Measurements from ENCODE around the gene NUP188.
"Not testable (repeated sequence)": the region's sequence is repeated elsewhere in the genome, so short reads cannot be mapped to it uniquely, and the experiment has no call there.

The NUP188 gene

DNA sequence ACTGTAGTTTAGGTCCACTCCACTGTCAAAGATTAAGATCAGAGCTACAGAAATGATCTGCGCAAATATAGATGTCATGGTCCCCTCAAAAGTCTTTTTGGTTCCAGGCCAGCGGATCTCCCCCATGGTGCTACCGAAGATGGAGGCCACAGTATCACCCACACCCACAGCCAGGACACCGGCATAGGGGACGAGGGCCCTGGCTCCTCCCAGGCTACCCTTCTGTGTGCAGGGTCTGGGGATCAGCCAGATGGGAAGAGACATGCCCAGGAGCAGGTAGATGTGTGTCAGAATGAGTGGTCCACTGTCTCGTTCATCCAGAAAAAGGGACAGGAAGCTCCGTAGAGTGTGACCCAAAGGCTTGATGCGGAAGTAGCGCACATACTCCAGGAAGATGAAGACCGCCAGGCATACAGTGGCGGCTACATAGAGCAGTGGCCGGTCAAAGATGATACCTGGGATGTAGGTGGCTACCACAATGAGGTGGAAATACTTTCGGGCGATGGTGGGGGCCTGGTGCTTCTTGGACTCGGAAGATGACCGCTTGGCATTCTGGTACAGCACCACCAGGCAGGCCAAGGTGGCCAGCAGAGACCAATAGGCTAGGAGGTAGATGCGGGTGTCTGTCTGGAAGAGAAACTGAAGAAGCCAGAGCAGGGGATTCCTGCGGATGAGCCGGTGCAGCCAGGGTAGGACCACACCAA, 1.5 kb upstream of the NUP188 start:
- H3K4me3 ChIP-seq (ENCODE audit: low read length), result no peak overlapping the region
- TF ChIP-seq, protein P1, sequence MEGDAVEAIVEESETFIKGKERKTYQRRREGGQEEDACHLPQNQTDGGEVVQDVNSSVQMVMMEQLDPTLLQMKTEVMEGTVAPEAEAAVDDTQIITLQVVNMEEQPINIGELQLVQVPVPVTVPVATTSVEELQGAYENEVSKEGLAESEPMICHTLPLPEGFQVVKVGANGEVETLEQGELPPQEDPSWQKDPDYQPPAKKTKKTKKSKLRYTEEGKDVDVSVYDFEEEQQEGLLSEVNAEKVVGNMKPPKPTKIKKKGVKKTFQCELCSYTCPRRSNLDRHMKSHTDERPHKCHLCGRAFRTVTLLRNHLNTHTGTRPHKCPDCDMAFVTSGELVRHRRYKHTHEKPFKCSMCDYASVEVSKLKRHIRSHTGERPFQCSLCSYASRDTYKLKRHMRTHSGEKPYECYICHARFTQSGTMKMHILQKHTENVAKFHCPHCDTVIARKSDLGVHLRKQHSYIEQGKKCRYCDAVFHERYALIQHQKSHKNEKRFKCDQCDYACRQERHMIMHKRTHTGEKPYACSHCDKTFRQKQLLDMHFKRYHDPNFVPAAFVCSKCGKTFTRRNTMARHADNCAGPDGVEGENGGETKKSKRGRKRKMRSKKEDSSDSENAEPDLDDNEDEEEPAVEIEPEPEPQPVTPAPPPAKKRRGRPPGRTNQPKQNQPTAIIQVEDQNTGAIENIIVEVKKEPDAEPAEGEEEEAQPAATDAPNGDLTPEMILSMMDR (IDR thresholded peaks at IDR 0.05; ENCODE audit: insufficient read depth, low read depth, low read length, missing control alignments), result no peak
- DNase-seq (ENCODE audit: low read depth), result no peak

DNA sequence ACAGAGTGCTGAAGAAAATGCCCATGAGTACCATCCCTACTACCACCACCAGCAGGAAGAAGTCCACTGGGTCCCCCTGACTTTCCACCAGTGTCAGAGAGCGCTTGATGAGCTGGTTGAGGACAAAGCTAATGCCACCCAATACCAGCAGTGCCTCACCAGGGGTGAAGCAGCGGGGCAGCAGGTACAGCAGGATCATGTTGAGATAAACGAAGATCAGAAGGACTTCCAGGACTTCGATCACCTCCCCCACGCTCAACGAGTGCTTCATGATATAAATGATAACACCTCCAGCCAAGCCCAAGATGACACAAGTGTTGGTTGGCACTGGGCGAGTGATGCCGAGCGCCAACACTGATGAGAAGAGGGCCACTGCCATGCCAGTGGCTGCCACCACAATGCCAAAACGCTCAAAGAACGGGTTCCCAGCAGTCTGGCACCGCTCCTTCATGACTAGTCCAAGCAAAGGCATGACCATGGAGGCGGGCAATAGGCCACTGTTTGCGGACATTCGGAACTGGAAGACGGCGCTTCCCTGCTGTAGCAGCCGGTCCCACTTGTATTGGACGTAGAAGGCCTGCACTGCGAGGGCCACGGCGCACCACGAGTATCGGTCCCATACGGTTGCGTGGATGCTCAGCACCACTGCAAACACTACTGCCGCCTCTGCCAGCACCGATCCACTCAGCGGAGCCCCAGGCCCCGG, 775 bp upstream of the NUP188 start:
- TF ChIP-seq, protein P1 (IDR thresholded peaks at IDR 0.05; ENCODE audit: insufficient read depth, low read depth, low read length, missing control alignments), result no peak

DNA sequence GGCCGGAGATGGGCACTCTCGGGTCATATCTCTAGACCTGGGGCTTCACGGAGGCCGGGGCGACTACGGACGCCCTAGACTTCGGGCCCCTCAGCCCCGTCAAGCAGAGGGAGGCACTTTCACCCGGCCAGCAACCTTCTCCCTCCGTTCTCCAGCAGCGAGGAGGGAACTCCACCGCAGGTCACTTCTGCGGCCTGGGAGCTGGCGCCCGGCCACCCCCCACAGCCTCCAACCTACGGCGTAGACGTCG, 297 bp upstream of the NUP188 start:
- TF ChIP-seq, protein P1 (IDR thresholded peaks at IDR 0.05; ENCODE audit: insufficient read depth, low read depth, low read length, missing control alignments), result no peak

More for the DNA sequence above, 775 bp upstream of the NUP188 start:
- peak overlapping the region; percentile 86 for H3K4me3 ChIP-seq (ENCODE audit: low read length)
- peak; percentile 26 for DNase-seq (ENCODE audit: low read depth)

DNA sequence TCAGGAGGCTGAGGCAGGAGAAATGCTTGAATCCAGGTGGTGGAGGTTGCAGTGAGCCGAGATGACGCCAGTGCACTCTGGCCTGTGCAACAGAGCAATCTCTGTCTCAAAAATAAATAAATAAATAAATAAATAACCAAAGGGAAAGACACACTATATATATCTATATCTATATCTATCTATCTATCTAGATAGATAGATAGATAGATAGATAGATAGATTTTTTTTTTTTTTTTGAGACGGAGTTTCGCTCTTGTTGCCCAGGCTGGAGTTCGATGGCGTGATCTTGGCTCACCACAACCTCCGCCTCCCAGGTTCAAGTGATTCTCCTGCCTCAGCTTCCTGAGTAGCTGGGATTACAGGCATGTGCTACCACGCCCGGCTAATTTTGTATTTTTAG, 13.9 kb downstream of the NUP188 start:
- DNase-seq (ENCODE audit: low read depth); H3K4me3 ChIP-seq (ENCODE audit: low read length): not testable (repeated sequence)

More for the DNA sequence above, 297 bp upstream of the NUP188 start:
- DNase-seq (ENCODE audit: low read depth), result no peak
- H3K4me3 ChIP-seq (ENCODE audit: low read length), result peak overlapping the region; percentile 86

DNA sequence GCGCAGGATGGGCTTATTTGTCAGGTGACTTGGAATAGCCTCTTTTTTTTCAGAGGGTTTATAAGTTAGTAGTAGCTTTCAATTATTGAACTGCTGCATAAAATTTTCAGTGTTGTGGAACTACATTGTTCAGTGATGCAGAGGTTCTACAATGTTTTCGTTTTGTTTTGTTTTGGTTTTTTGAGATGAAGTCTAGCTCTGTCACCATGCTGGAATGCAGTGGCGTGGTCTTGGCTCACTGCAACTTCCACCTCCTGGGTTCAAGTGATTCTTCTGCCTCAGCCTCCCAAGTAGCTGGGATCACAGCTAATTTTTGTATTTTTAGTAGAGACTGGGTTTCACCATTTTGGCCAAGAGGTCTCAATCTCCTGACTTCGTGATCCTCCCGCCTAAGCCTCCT, 22.0 kb downstream of the NUP188 start:
- TF ChIP-seq, protein P1 (IDR thresholded peaks at IDR 0.05; ENCODE audit: insufficient read depth, low read depth, low read length, missing control alignments), result no peak
- DNase-seq (ENCODE audit: low read depth), result no peak
- no peak overlapping the region for H3K4me3 ChIP-seq (ENCODE audit: low read length)

DNA sequence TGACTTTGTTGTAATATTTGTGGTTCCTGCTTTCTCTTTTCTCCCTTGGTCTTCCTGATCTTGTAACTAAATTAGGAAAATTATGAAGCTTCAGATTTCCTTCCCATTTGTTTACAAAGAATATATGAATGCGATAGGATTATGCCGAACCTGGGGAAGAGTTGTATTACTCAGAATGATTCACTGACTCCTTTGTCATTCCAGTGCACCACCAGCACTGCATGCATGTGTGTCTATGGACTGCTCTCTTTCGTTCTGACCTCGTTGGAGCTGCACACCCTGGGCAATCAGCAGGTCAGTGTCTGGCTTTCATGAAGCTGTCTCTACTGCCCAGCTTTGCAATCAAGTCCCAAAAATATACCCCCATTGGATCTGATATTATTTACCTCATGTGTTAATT, 25.5 kb downstream of the NUP188 start:
- peak; percentile 78 for DNase-seq (ENCODE audit: low read depth)
- TF ChIP-seq, protein P1 (IDR thresholded peaks at IDR 0.05; ENCODE audit: insufficient read depth, low read depth, low read length, missing control alignments), result no peak
- no peak overlapping the region for H3K4me3 ChIP-seq (ENCODE audit: low read length)

DNA sequence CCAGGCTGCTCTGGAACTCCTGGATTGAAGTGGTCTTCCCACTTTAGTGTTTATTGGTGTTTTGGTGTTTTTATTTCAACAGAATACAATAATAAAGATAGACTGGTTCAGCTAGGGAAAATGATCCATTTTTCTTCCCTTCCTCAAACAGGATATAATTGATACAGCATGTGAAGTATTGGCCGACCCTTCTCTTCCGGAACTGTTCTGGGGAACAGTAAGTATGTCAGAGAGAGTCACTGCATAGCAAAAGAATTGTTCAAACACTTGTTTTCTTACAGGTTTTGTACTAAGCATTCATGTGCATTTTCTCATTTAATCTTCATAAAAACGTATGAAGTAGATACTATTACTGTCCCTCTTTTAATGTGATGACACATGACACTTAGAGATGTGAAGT, 31.6 kb downstream of the NUP188 start:
- no peak for DNase-seq (ENCODE audit: low read depth)
- no peak overlapping the region for H3K4me3 ChIP-seq (ENCODE audit: low read length)
- TF ChIP-seq, protein P1 (IDR thresholded peaks at IDR 0.05; ENCODE audit: insufficient read depth, low read depth, low read length, missing control alignments), result no peak
